GM21381 (cell line): ENCODE data around the gene PCDHB13.
"Not testable (repeated sequence)": the region's sequence is repeated elsewhere in the genome, so short reads cannot be mapped to it uniquely, and the experiment has no call there.

Experiments used
- ATAC-seq: cut with Tn5 transposase; IDR thresholded peaks from one replicate; pipeline ENCODE4 v1.9.1; 2021; ENCODE audit warnings: mild to moderate bottlenecking, moderate library complexity; ENCODE audit not compliant: unreplicated experiment

The PCDHB13 gene

DNA sequence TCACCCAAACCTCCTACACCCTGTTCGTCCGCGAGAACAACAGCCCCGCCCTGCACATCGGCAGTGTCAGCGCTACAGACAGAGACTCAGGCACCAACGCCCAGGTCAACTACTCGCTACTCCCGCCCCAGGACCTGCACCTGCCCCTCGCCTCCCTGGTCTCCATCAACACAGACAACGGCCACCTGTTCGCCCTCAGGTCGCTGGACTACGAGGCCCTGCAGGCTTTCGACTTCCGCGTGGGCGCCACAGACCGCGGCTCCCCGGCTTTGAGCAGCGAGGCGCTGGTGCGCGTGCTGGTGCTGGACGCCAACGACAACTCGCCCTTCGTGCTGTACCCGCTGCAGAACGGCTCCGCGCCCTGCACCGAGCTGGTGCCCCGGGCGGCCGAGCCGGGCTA is 12.6 kb upstream of the PCDHB13 start:
- ATAC-seq: not testable (repeated sequence)

DNA sequence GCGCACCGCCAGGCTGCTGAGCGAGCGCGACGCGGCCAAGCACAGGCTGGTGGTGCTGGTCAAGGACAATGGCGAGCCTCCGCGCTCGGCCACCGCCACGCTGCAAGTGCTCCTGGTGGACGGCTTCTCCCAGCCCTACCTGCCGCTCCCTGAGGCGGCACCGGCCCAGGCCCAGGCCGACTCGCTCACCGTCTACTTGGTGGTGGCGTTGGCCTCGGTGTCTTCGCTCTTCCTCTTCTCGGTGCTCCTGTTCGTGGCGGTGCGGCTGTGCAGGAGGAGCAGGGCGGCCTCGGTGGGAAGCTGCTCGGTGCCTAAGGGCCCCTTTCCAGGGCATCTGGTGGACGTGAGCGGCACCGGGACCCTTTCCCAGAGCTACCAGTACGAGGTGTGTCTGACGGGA is 12.1 kb upstream of the PCDHB13 start:
- not testable (repeated sequence) for ATAC-seq

DNA sequence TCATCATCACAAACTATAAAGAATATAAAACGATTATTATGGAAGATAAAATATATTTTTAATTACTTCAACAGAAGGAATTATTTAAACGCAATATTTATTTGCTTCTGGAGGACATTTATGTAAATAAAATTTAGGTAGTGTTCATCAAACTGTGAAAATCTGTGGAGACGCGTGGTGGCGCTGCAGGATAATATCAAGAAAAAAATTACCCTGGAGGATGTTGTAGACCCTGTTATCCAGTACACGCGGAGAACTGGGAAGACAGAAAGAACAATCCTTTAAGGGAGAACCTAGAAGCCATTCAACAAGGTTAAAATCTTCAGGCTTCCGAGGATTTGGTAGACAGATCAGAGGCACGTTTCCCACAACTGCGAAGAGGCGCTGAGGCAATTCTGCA is 5.2 kb upstream of the PCDHB13 start, which contains the start of gene PCDHB12:
TSS of gene PCDHB12 (plus strand) at position 242 of the 400 bp plus-strand sequence. CDS start 189 bp downstream, outside the sequence.
- ATAC-seq: no peak

DNA sequence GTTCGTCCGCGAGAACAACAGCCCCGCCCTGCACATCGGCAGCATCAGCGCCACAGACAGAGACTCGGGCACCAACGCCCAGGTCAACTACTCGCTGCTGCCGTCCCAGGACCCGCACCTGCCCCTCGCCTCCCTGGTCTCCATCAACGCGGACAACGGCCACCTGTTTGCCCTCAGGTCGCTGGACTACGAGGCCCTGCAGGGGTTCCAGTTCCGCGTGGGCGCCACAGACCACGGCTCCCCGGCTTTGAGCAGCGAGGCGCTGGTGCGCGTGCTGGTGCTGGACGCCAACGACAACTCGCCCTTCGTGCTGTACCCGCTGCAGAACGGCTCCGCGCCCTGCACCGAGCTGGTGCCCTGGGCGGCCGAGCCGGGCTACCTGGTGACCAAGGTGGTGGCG is 3.4 kb upstream of the PCDHB13 start:
- ATAC-seq: not testable (repeated sequence)

DNA sequence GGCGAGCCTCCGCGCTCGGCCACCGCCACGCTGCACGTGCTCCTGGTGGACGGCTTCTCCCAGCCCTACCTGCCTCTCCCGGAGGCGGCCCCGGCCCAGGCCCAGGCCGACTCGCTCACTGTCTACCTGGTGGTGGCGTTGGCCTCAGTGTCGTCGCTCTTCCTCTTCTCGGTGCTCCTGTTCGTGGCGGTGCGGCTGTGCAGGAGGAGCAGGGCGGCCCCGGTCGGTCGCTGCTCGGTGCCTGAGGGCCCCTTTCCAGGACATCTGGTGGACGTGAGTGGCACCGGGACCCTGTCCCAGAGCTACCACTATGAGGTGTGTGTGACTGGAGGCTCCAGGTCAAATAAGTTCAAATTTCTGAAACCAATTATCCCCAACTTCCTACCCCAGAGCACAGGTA is 2.9 kb upstream of the PCDHB13 start:
- not testable (repeated sequence) for ATAC-seq

DNA sequence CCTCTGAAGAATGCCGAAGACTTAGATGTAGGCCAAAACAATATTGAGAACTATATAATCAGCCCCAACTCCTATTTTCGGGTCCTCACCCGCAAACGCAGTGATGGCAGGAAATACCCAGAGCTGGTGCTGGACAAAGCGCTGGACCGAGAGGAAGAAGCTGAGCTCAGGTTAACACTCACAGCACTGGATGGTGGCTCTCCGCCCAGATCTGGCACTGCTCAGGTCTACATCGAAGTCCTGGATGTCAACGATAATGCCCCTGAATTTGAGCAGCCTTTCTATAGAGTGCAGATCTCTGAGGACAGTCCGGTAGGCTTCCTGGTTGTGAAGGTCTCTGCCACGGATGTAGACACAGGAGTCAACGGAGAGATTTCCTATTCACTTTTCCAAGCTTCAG is 864 bp downstream of the PCDHB13 start:
- not testable (repeated sequence) for ATAC-seq

DNA sequence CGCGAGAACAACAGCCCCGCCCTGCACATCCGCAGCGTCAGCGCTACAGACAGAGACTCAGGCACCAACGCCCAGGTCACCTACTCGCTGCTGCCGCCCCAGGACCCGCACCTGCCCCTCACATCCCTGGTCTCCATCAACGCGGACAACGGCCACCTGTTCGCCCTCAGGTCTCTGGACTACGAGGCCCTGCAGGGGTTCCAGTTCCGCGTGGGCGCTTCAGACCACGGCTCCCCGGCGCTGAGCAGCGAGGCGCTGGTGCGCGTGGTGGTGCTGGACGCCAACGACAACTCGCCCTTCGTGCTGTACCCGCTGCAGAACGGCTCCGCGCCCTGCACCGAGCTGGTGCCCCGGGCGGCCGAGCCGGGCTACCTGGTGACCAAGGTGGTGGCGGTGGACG is 1.8 kb downstream of the PCDHB13 start:
- ATAC-seq: not testable (repeated sequence)

DNA sequence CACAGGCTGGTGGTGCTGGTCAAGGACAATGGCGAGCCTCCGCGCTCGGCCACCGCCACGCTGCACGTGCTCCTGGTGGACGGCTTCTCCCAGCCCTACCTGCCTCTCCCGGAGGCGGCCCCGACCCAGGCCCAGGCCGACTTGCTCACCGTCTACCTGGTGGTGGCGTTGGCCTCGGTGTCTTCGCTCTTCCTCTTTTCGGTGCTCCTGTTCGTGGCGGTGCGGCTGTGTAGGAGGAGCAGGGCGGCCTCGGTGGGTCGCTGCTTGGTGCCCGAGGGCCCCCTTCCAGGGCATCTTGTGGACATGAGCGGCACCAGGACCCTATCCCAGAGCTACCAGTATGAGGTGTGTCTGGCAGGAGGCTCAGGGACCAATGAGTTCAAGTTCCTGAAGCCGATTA is 2.3 kb downstream of the PCDHB13 start:
- ATAC-seq: not testable (repeated sequence)

DNA sequence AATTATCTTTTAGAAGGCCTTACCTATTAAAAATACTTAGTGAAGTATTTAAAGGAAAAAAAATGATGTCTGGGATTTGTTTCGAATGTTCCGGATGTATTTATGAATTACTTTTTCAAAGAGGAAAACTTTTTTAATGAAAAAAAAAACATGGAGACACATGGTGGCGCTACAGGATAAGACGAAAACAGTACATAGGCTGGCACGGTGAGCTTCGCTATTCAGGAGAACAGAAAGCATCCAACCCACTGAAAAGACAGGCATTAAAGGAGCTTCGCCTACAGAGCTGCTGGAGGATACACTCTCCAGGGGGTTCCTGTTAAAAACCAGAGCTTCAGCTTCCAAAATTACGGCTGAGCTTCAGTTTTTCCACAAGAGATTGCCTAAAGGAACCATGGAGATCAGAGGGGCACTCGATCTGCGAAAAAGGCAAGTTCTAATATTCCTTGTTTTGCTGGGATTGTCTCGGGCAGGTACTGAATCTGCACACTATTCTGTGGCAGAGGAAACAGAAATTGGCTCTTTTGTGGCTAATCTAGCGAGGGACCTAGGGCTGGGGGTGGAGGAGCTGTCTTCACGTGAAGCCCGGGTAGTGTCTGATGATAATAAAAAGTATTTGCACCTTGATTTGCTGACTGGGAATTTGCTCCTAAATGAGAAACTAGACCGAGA is 9.5 kb downstream of the PCDHB13 start, which contains the start of gene PCDHB14:
TSS of gene PCDHB14 (plus strand) at position 232 of the 672 bp plus-strand sequence. CDS start at position 395, 163 bp downstream.
- ATAC-seq: no peak

DNA sequence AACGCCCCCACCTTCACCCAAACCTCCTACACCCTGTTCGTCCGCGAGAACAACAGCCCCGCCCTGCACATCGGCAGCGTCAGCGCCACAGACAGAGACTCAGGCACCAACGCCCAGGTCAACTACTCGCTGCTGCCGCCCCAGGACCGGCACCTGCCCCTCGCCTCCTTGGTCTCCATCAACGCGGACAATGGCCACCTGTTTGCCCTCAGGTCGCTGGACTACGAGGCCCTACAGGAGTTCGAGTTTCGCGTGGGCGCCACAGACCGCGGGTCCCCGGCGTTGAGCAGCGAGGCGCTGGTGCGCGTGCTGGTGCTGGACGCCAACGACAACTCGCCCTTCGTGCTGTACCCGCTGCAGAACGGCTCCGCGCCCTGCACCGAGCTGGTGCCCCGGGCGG is 11.1 kb downstream of the PCDHB13 start:
- ATAC-seq: not testable (repeated sequence)

DNA sequence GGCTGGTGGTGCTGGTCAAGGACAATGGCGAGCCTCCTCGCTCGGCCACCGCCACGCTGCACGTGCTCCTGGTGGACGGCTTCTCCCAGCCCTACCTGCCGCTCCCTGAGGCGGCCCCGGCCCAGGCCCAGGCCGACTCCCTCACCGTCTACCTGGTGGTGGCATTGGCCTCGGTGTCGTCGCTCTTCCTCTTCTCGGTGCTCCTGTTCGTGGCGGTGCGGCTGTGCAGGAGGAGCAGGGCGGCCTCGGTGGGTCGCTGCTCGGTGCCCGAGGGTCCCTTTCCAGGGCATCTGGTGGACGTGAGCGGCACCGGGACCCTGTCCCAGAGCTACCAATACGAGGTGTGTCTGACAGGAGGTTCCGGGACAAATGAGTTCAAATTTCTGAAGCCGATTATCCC is 11.7 kb downstream of the PCDHB13 start:
- ATAC-seq: not testable (repeated sequence)

DNA sequence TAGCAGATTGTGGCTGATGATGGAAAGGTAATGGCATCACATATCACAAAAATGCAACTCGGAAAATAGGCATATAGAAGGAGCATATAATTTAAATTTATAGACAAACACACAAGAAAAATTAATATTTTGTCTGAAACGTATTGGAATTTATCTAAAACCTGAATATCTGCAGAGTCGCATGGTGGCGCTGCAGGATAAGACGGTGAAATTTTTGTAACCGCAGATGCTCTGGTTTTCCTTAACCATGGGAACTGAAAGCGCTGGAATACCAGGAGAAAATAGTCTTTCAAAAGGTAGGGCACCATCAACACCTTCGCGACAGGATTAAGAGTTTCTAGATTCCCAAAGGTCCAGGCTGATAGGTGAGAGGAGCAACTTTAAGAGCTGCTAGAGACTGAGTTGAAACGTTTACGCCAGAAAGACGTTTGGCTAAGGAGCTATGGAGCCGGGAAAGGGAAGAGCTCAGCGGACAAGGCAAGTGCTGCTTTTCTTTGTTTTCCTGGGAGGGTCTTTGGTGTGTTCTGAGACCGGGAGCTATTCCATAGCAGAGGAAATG is 20.5 kb downstream of the PCDHB13 start:
- ATAC-seq: no peak

DNA sequence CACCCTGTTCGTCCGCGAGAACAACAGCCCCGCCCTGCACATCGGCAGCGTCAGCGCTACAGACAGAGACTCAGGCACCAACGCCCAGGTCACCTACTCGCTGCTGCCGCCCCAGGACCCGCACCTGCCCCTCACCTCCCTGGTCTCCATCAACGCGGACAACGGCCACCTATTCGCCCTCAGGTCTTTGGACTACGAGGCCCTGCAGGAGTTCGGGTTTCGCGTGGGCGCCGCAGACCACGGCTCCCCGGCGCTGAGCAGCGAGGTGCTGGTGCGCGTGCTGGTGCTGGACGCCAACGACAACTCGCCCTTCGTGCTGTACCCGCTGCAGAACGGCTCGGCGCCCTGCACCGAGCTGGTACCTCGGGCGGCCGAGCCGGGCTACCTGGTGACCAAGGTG is 22.2 kb downstream of the PCDHB13 start:
- not testable (repeated sequence) for ATAC-seq

DNA sequence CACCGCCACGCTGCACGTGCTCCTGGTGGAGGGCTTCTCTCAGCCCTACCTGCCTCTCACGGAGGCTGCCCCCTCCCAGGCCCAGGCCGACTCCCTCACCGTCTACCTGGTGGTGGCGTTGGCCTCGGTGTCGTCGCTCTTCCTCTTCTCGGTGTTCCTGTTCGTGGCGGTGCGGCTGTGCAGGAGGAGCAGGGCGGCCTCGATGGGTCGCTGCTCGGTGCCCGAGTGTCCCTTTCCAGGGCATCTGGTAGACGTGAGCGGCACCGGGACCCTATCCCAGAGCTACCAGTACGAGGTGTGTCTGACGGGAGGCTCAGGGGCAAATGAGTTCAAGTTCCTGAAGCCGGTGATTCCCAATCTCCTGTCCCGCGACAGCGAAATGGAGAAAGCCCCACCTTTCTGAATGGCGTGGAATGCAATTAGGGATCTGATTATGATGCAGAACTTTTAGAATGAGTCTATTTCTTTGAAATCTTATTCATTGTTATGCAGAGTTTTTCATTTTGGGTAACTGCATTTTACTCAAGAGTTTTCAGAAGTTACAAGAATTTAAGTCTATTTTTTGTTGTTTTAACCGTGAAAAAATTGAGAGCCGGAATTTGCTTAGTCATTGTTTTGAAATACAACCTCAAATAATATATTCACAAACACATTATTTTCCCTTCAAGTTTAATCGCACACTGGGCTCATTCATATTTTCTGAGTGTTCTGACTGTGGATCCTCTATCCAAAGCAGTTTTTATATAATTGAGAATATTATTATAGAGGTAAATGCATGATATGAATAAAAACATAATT is 23.0 kb downstream of the PCDHB13 start:
- ATAC-seq: no peak

DNA sequence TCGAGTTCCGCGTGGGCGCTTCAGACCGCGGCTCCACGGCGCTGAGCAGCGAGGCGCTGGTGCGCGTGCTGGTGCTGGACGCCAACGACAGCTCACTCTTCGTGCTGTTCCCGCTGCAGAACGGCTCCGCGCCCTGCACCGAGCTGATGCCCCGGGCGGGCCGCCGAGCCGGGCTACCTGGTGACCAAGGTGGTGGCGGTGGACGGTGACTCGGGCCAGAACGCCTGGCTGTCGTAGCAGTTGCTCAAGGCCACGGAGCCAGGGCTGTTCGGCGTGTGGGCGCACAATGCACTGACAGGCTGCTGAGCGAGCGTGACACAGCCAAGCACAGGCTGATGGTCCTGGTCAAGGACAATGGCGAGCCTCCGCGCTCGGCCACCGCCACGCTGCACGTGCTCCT is 27.8 kb downstream of the PCDHB13 start:
- ATAC-seq: no peak

DNA sequence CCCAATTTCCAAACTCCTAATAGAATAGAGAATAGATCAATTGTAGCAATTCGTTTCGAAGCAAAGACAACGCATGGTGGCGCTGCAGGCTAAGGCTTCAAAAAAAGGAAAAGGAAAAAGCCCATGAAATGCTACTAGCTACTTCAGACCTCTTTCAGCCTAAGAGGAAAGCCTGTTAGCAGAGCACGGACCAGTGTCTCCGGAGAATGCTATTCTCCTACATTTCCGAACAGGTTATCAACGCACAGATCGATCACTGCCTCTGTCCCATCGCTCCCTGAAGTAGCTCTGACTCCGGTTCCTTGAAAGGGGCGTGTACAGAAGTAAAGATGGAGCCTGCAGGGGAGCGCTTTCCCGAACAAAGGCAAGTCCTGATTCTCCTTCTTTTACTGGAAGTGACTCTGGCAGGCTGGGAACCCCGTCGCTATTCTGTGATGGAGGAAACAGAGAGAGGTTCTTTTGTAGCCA is 31.6 kb downstream of the PCDHB13 start, which contains the start of gene PCDHB15:
TSS of gene PCDHB15 (plus strand) at position 146 of the 468 bp plus-strand sequence. CDS start at position 330, 184 bp downstream.
- no peak for ATAC-seq

DNA sequence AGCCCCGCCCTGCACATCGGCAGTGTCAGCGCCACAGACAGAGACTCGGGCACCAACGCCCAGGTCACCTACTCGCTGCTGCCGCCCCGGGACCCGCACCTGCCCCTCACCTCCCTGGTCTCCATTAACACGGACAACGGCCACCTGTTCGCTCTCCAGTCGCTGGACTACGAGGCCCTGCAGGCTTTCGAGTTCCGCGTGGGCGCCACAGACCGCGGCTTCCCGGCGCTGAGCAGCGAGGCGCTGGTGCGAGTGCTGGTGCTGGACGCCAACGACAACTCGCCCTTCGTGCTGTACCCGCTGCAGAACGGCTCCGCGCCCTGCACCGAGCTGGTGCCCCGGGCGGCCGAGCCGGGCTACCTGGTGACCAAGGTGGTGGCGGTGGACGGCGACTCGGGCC is 33.3 kb downstream of the PCDHB13 start:
- not testable (repeated sequence) for ATAC-seq

DNA sequence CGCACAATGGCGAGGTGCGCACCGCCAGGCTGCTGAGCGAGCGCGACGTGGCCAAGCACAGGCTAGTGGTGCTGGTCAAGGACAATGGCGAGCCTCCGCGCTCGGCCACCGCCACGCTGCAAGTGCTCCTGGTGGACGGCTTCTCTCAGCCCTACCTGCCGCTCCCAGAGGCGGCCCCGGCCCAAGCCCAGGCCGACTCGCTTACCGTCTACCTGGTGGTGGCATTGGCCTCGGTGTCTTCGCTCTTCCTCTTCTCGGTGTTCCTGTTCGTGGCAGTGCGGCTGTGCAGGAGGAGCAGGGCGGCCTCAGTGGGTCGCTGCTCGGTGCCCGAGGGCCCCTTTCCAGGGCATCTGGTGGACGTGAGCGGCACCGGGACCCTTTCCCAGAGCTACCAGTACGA is 33.7 kb downstream of the PCDHB13 start:
- not testable (repeated sequence) for ATAC-seq

DNA sequence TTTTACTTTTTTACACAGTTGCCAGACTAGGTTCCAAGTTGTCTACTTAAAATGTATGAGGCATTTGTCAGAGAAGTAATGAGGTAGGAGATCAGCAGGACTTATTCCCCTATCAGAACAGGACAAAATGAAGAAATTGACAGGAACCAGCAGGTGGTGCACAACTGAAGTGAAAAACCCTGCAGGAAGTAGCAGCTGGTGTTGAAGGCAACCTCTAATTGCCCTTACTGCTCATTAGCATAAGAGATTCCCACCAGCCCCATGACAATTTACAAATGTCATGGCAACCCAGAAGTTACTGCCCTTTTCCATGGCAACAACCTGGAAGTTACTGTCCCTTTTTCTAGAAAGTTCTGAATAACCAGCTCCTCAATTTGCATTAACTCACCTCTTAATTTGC is 36.9 kb downstream of the PCDHB13 start:
- ATAC-seq: no peak

DNA sequence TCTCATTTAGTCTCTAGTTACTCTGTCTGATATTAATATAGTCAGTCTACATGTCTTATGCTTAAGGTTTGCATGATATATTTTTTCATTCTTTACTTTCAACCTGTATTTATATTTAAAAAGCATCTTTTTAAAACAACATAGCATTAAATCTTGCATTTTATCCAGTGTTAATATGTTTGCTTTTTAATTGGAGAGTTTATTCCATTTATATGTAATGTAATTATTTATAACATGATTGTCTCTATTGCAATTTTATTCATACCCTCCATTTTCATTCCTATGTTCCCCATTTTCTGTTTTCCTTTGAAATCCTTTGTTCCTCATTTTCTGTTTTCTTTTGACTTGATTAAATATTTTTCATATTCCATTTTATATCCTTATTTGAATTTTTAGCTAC is 44.7 kb downstream of the PCDHB13 start:
- ATAC-seq: no peak

DNA sequence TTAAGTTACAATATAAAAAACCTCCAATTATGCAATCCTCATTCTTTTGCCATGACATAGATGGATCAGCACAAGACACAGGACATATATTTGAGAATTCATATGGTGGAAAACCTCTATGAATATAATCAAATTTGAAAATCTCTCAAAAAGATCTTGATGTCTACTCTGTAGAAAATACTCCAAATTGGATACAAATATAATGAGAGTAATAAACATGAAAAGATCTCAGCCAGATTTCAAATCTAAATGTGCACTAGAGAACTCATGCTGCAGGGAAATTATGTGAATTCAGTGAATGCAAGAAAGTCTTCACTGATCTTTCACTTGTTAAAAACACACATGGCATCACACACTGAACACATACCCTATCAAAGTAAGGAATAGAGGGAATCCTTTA is 45.2 kb downstream of the PCDHB13 start:
- no peak for ATAC-seq
